OCI-LY1 (cell line): ENCODE measurements around the gene POTEI.
"Not testable (repeated sequence)": the region's sequence is repeated elsewhere in the genome, so short reads cannot be mapped to it uniquely, and the experiment has no call there.

ENCODE experiments used
- H2AFZ ChIP-seq: fragments of 200-600 bp; sonication (generic), shearing (Covaris generic); 2 replicates; pipeline ENCODE4 v1.6.0; 2014; ENCODE audit warnings: antibody characterized with exemption, mild to moderate bottlenecking, low read length
- H3F3A ChIP-seq: fragments of 200-600 bp; sonication (generic), shearing (Covaris generic); 2 replicates; pipeline ENCODE4 v1.6.0; 2014; ENCODE audit warnings: mild to moderate bottlenecking, antibody characterized with exemption, low read length, moderate library complexity; ENCODE audit not compliant: insufficient read depth
- H3K27ac ChIP-seq: fragments of 200-600 bp; sonication (generic); 2 replicates; pipeline ENCODE4 v1.5.1; 2014; ENCODE audit warnings: low read length, mixed run types, mild to moderate bottlenecking, low read depth; ENCODE audit not compliant: poor library complexity, severe bottlenecking
- H3K27me3 ChIP-seq: fragments of 200-600 bp; sonication (generic); 2 replicates; pipeline ENCODE4 v1.6.0; 2014; ENCODE audit warnings: antibody characterized with exemption, mild to moderate bottlenecking, low read length, moderate library complexity; ENCODE audit not compliant: insufficient read depth
- H3K36me3 ChIP-seq: fragments of 200-600 bp; sonication (generic); 2 replicates; pipeline ENCODE4 v1.6.1; 2014; ENCODE audit warnings: mild to moderate bottlenecking, antibody characterized with exemption, low read length, moderate library complexity, mixed read lengths; ENCODE audit not compliant: insufficient read depth
- H3K4me1 ChIP-seq: fragments of 200-600 bp; sonication (generic); 2 replicates; pipeline ENCODE4 v1.5.1; 2014; ENCODE audit warnings: mild to moderate bottlenecking, low read length, moderate library complexity; ENCODE audit not compliant: insufficient read depth, severe bottlenecking
- H3K4me2 ChIP-seq: fragments of 200-600 bp; sonication (generic), shearing (Covaris generic); 2 replicates; pipeline ENCODE4 v1.6.1; 2014; ENCODE audit warnings: low read length
- H3K4me3 ChIP-seq: fragments of 200-600 bp; sonication (generic); 2 replicates; pipeline ENCODE4 v1.5.1; 2014; ENCODE audit warnings: low read length, low read depth, mild to moderate bottlenecking, mixed read lengths; ENCODE audit not compliant: poor library complexity, severe bottlenecking
- H3K79me2 ChIP-seq: fragments of 200-600 bp; shearing (Covaris generic); 2 replicates; pipeline ENCODE4 v1.6.1; 2016; ENCODE audit warnings: mixed run types, low read length, mixed read lengths; ENCODE audit not compliant: insufficient read depth
- H3K9ac ChIP-seq: fragments of 200-600 bp; sonication (generic), shearing (Covaris generic); 2 replicates; pipeline ENCODE4 v1.6.1; 2014; ENCODE audit warnings: mild to moderate bottlenecking, low read length, mixed read lengths
- H3K9me2 ChIP-seq: fragments of 200-600 bp; sonication (generic), shearing (Covaris generic); 2 replicates; pipeline ENCODE4 v1.6.1; 2014; ENCODE audit warnings: low read depth, mild to moderate bottlenecking, low read length, mixed read lengths
- H3K9me3 ChIP-seq: fragments of 200-600 bp; shearing (Covaris generic); 2 replicates; pipeline ENCODE4 v1.6.1; 2014; ENCODE audit warnings: low read length, mixed read lengths
- H4K20me1 ChIP-seq: fragments of 200-600 bp; sonication (generic), shearing (Covaris generic); 2 replicates; pipeline ENCODE4 v1.6.0; 2016; ENCODE audit warnings: mild to moderate bottlenecking, low read length; ENCODE audit not compliant: insufficient read depth

Gene POTEI

GRCh38 chr2:130538271-130538670 lies 29.1 kb upstream of the POTEI start:
- not testable (repeated sequence) for H3K4me2 ChIP-seq, H3K79me2 ChIP-seq, H3F3A ChIP-seq, H3K27ac ChIP-seq, H2AFZ ChIP-seq, H3K4me3 ChIP-seq, H3K4me1 ChIP-seq, H4K20me1 ChIP-seq, H3K9me3 ChIP-seq, H3K36me3 ChIP-seq, H3K9ac ChIP-seq, H3K27me3 ChIP-seq, H3K9me2 ChIP-seq

- not testable (repeated sequence) for H3K9ac ChIP-seq, H3K79me2 ChIP-seq, H3K9me2 ChIP-seq, H3K36me3 ChIP-seq, H3K27ac ChIP-seq, H3K4me2 ChIP-seq, H4K20me1 ChIP-seq, H3K9me3 ChIP-seq, H3K4me3 ChIP-seq, H2AFZ ChIP-seq, H3K27me3 ChIP-seq, H3K4me1 ChIP-seq, H3F3A ChIP-seq
These were observed 27.5 kb upstream of the POTEI start for GRCh38 chr2:130536654-130537053.

GRCh38 chr2:130531672-130532071 lies 22.5 kb upstream of the POTEI start:
- H3K27me3 ChIP-seq, H3K4me1 ChIP-seq, H3K4me2 ChIP-seq, H3K27ac ChIP-seq, H3K9me2 ChIP-seq, H2AFZ ChIP-seq, H3K79me2 ChIP-seq, H3K9ac ChIP-seq, H3K36me3 ChIP-seq, H3K9me3 ChIP-seq, H3F3A ChIP-seq, H4K20me1 ChIP-seq, H3K4me3 ChIP-seq: not testable (repeated sequence)

GRCh38 chr2:130531225-130531624 lies 22.1 kb upstream of the POTEI start:
- not testable (repeated sequence) for H2AFZ ChIP-seq, H3K36me3 ChIP-seq, H3K27ac ChIP-seq, H3F3A ChIP-seq, H3K4me2 ChIP-seq, H4K20me1 ChIP-seq, H3K27me3 ChIP-seq, H3K79me2 ChIP-seq, H3K4me3 ChIP-seq, H3K4me1 ChIP-seq, H3K9me2 ChIP-seq, H3K9ac ChIP-seq, H3K9me3 ChIP-seq

- not testable (repeated sequence) for H3K4me2 ChIP-seq, H3K9me2 ChIP-seq, H2AFZ ChIP-seq, H3K9ac ChIP-seq, H3K27ac ChIP-seq, H3K27me3 ChIP-seq, H3K36me3 ChIP-seq, H3F3A ChIP-seq, H4K20me1 ChIP-seq, H3K9me3 ChIP-seq, H3K4me1 ChIP-seq, H3K79me2 ChIP-seq, H3K4me3 ChIP-seq
These were observed 21.1 kb upstream of the POTEI start for GRCh38 chr2:130530212-130530611.

- H3K4me1 ChIP-seq, H4K20me1 ChIP-seq, H3K27ac ChIP-seq: not testable (repeated sequence)
These were observed 20.4 kb upstream of the POTEI start for GRCh38 chr2:130529545-130529944.

GRCh38 chr2:130527365-130527967 lies 18.3 kb upstream of the POTEI start:
- H3K9ac ChIP-seq, H4K20me1 ChIP-seq, H3K79me2 ChIP-seq, H3K27me3 ChIP-seq, H3K36me3 ChIP-seq, H3K9me2 ChIP-seq, H3K9me3 ChIP-seq, H3K27ac ChIP-seq, H3F3A ChIP-seq, H3K4me3 ChIP-seq, H3K4me1 ChIP-seq, H2AFZ ChIP-seq, H3K4me2 ChIP-seq: not testable (repeated sequence)

More at GRCh38 chr2:130529545-130529944, 20.4 kb upstream of the POTEI start:
- H3K4me3 ChIP-seq, H2AFZ ChIP-seq, H3K9me2 ChIP-seq, H3K9me3 ChIP-seq, H3K27me3 ChIP-seq, H3F3A ChIP-seq, H3K4me2 ChIP-seq, H3K79me2 ChIP-seq, H3K36me3 ChIP-seq, H3K9ac ChIP-seq: not testable (repeated sequence)

GRCh38 chr2:130522390-130522789 lies 13.3 kb upstream of the POTEI start:
- H4K20me1 ChIP-seq, result not testable (repeated sequence)

More at GRCh38 chr2:130522390-130522789, 13.3 kb upstream of the POTEI start:
- not testable (repeated sequence) for H3K36me3 ChIP-seq, H2AFZ ChIP-seq, H3K9me2 ChIP-seq, H3K79me2 ChIP-seq, H3K9me3 ChIP-seq, H3K4me2 ChIP-seq, H3K4me1 ChIP-seq, H3K27ac ChIP-seq, H3F3A ChIP-seq, H3K27me3 ChIP-seq, H3K9ac ChIP-seq, H3K4me3 ChIP-seq
